SK-N-SH treated with all-trans-retinoic acid at 6 μM for 48 hours (cell line): Measurements from ENCODE around the gene NSG2.

Experiments used
- ARNTL ChIP-seq: fragments of 450-650 bp; formaldehyde crosslinking; IDR thresholded peaks from 2 replicates; pipeline ENCODE4 v1.5.0; 2020; ENCODE audit warnings: low read depth, mild to moderate bottlenecking, moderate library complexity, borderline replicate concordance
- ISL1 ChIP-seq: fragments of 250-450 bp; sonication (Bioruptor Pico); IDR thresholded peaks from 2 replicates; pipeline ENCODE4 v2.1.2; 2022; ENCODE audit warnings: mild to moderate bottlenecking, moderate library complexity
- PATZ1 ChIP-seq: fragments of 250-450 bp; sonication (Bioruptor Pico); IDR thresholded peaks from 2 replicates; pipeline ENCODE4 v1.8.0; 2020; ENCODE audit warnings: mild to moderate bottlenecking, moderate library complexity, borderline replicate concordance

GRCh38 chr5:174065528-174066197 lies 20.2 kb downstream of the NSG2 start:
- TF ChIP-seq ARNTL (CRISPR knock-in tag) (no peak), ISL1 (CRISPR knock-in tag) (no peak), PATZ1 (CRISPR knock-in tag) (no peak)
